Ovary (tissue), 9 donors: Measurements from ENCODE around the gene MCCD1. TPM values are rescaled to one million over a fixed set of nuclear protein-coding genes. Genes with fewer than 3 reads are reported as not detected.

Experiments used
- DNase-seq, 5 donors: peaks; one replicate each; pipeline ENCODE4 v3.0.0-alpha.2; 2019 to 2020
- H3K27ac ChIP-seq, 2 donors: fragments of 200-600 bp; one replicate each; pipeline versions ENCODE4 v1.5.1 to v1.8.0; 2019 to 2022
- H3K27me3 ChIP-seq: fragments of 200-600 bp; one replicate; pipeline ENCODE4 v1.8.0; 2022
- H3K36me3 ChIP-seq: fragments of 200-600 bp; sonication (generic); one replicate; pipeline ENCODE4 v1.5.1; 2019
- H3K4me1 ChIP-seq: one replicate; pipeline ENCODE4 v1.8.1; 2013; ENCODE audit warnings: mild to moderate bottlenecking, moderate library complexity; ENCODE audit not compliant: insufficient read depth
- H3K4me3 ChIP-seq: fragments of 200-600 bp; sonication (generic); one replicate; pipeline ENCODE4 v1.5.1; 2017
- H3K9me3 ChIP-seq, 2 donors: fragments of 200-600 bp in 1 of 2; sonication (generic) in 1 of 2; one replicate each; pipeline versions ENCODE4 v1.5.1 to v1.8.1; 2013 to 2019; ENCODE audit warnings: mild to moderate bottlenecking in 1 of 2, moderate library complexity in 1 of 2
- EP300 ChIP-seq: sonication (generic); formaldehyde crosslinking; IDR thresholded peaks from one replicate; pipeline ENCODE4 v1.6.1; 2017; ENCODE audit warnings: antibody characterized with exemption
- POLR2A ChIP-seq: fragments of 450-650 bp; IDR thresholded peaks from one replicate; pipeline ENCODE4 v1.6.1; 2017; ENCODE audit warnings: antibody characterized with exemption, mild to moderate bottlenecking, moderate library complexity
- WGBS, 3 donors: extraction: QIAGEN DNeasy Blood & Tissue Kit in 1 of 3; methylation state at CpG; one replicate each; pipeline versions ENCODE4 v1.1.5 to v1.1.7; 2013 to 2017; 5-methylcytosine and 5-hydroxymethylcytosine counted together
- intact Hi-C, 4 donors: fragments of 100-400 bp; cut with DNase I; formaldehyde crosslinking; loops; one replicate each; pipeline versions ENCODE4 v1.11.0 to v1.15.1; 2022 to 2023
- polyA plus RNA-seq, 2 donors: library from polyadenylated mRNA; stranded (reverse); fragments of 200-250 nt in 1 of 2; fragments of 350-450 nt in 1 of 2; fragmentation: Illumina TruSeq in 1 of 2; extraction: RNeasy Lipid Tissue Mini Kit (QIAGEN cat#74804) in 1 of 2; gene quantifications; one replicate each; pipeline ENCODE4 v1.2.3, GENCODE V29; 2013 to 2014
- total RNA-seq, 7 donors: library from RNA; depleted of rRNA in 2 of 7; stranded (reverse); fragments of >200 nt in 2 of 7; fragmentation: NEBNext Ultra II Directional in 3 of 7; extraction: Animal tissue kit (Norgen Biotek cat#: 25700) in 3 of 7; gene quantifications; one replicate each; pipeline versions ENCODE4 v1.1.0 to v1.2.4, GENCODE V29; 2016 to 2023
- TF ChIP-seq, protein P1 (sequence below), 3 donors: fragments of 450-650 bp in 2 of 3; fragments of 200-600 bp in 1 of 3; IDR thresholded peaks; one replicate each; pipeline versions ENCODE4 v1.5.1 to v1.8.0; 2016 to 2022; ENCODE audit warnings: antibody characterized with exemption in 3 of 3, mild to moderate bottlenecking in 1 of 3
- donor health status: DM: no; HTN: no; CAD: no; lungs with moderate emphysema.
- donor health status: DM: no; HTN: no; CAD: no.
- donor health status: Bipolar disorder and iron deficiency.
- donor health status: DM: yes; HTN: yes; CAD: no.
- donor health status: DM: no; HTN: no; CAD: no.
- donor health status: DM: yes; HTN: yes; CAD: no.

MCCD1 gene
- total and polyA plus RNA-seq, 9 donors = not detected

DNA sequence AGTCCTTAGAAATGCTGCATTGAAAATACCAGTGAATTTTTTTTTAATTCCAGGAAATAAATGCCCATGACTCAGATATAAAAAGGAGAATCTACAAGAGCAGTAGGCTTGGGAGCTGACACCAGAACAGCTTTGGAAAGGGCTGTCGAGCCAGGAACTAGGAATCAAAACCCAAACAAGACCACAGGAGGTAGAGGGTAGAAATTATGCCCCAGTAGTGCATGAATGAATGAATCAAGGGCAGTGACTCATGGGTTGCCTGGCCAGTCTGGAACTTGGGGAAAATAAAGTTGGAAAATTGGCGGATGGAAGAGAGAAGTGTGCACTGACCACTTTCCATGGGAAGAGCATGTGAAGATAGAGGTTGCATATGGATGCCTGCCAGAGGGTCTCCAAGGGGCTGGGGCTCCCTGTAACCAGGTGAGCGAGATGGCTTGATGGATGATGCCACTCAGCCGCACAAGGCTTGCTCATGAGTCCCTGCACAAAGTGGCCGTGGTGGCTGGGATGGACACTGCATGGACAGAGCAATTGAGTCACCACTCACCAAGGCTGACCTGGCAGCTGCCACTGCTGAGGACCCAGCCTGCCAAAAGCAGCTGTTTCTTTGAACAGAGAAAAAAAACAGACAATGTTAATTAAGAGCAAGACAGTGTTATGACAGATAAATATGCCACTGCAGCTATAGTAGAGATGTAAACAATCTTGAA, 15.2 kb upstream of the MCCD1 start:
- WGBS, 3 donors = 60 to 88% (median 73%) methylated on average over 4 to 5 of the region's 5 CpGs
- Histone ChIP-seq H3K27ac (no peak overlapping the region), H3K9me3 (no peaks in the 10 kb centered on the region), H3K4me1 (no peaks in the 10 kb centered on the region), H3K36me3 (no peaks in the 10 kb centered on the region), H3K27me3 (no peaks in the 10 kb centered on the region), H3K4me3 (no peak overlapping the region)
- intact Hi-C loops = no loop called here
- no peak for DNase-seq
- no peak for TF ChIP-seq EP300
- TF ChIP-seq POLR2A = no peak
- TF ChIP-seq, protein P1, sequence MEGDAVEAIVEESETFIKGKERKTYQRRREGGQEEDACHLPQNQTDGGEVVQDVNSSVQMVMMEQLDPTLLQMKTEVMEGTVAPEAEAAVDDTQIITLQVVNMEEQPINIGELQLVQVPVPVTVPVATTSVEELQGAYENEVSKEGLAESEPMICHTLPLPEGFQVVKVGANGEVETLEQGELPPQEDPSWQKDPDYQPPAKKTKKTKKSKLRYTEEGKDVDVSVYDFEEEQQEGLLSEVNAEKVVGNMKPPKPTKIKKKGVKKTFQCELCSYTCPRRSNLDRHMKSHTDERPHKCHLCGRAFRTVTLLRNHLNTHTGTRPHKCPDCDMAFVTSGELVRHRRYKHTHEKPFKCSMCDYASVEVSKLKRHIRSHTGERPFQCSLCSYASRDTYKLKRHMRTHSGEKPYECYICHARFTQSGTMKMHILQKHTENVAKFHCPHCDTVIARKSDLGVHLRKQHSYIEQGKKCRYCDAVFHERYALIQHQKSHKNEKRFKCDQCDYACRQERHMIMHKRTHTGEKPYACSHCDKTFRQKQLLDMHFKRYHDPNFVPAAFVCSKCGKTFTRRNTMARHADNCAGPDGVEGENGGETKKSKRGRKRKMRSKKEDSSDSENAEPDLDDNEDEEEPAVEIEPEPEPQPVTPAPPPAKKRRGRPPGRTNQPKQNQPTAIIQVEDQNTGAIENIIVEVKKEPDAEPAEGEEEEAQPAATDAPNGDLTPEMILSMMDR (IDR thresholded peaks at IDR 0.05) = no peak

DNA sequence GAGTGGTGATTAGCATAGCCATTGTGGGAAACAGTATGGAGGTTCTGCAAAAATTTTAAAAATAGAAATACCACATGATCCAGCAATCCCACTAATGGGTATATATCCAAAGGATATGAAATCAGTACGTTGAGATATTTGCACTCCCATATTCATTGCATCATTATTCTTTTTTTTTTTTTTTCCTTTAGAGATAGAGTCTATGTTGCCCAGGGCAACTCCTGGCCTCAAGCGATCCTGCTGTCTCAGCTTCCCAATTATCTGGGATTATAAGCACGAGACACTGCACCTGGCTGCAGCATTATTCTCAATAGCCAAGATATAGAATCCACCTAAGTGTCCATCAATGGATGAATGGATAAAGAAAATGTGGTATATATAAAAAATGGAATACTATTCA, 6.9 kb upstream of the MCCD1 start:
- WGBS, 3 donors = 78 to 82% (median 79%) methylated on average over 3 of the region's 3 CpGs
- no peak for TF ChIP-seq POLR2A
- DNase-seq = no peak

DNA sequence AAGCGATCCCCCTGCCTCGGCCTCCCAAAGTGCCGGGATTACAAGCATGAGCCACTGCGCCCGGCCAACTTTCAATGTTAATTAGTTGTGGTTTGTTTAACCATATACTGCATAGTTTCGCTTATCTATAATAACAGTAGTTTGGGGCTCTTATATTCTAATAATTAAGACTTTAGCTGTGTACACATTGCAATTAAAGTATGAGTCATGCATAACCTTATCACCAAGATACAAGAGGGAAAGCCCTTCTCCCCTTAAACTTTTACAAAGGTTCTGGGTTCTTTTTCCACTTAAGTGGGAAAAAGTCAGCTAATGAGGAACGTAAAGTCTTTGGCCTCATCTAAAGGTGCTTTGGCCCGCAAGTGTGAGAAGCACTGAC, 3.2 kb upstream of the MCCD1 start:
- TF ChIP-seq EP300 = no peak
- TF ChIP-seq, protein P1 (IDR thresholded peaks at IDR 0.05) = no peak
- no peak for TF ChIP-seq POLR2A
- 58 to 62% (median 58%) methylated on average over 8 of the region's 8 CpGs for WGBS, 3 donors
- no peak for DNase-seq
- Histone ChIP-seq H3K27me3 (no peaks in the 10 kb centered on the region), H3K9me3 (no peaks in the 10 kb centered on the region), H3K27ac (no peak overlapping the region), H3K36me3 (no peaks in the 10 kb centered on the region), H3K4me1 (peaks cover 3% of the 10 kb centered on the region), H3K4me3 (no peak overlapping the region)
- intact Hi-C loops = no loop called here

More for the DNA sequence above, 6.9 kb upstream of the MCCD1 start:
- no peak overlapping the region for H3K27ac ChIP-seq
- no peaks in the 10 kb centered on the region for H3K36me3 ChIP-seq
- no peak overlapping the region for H3K4me3 ChIP-seq
- intact Hi-C loops = no loop called here
- no peaks in the 10 kb centered on the region for H3K4me1 ChIP-seq
- no peaks in the 10 kb centered on the region for H3K27me3 ChIP-seq
- H3K9me3 ChIP-seq = no peaks in the 10 kb centered on the region

DNA sequence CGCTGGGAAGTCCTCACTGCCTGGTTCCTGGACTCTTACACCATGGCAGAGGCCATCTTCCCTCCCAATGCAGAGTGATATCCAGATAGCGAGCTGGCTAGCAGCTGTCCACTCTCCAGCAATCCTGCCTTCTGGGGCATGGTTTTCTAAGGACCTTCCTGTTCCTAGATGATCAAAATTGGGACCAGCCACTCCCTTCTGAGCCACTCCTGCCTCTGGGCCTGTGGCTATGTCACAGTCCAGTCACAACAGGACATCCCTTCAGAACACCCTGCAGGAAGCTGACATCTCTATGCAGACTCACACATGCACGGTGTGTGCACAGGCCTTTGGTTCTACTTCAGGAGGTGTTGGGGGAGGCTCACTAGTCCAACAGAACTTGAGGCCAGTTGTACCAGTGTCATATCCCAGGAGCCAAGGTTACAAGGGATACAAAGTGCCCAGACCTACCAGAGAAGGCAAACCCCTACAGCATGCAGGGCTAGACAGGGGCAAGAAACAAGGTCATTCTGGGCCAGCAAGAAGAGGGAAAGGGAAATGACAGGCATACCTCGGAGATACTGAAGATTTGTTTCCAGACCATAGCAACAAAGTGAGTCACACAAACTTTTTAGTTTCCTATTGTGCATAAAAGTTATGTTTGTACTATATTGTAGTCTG, 2.7 kb upstream of the MCCD1 start:
- no peak for DNase-seq
- H3K9me3 ChIP-seq = no peaks in the 10 kb centered on the region
- WGBS, 3 donors = 46 to 65% (median 58%) methylated on average over 4 of the region's 4 CpGs
- no peaks in the 10 kb centered on the region for H3K27me3 ChIP-seq
- TF ChIP-seq, protein P1 (IDR thresholded peaks at IDR 0.05) = no peak
- TF ChIP-seq EP300 (no peak), POLR2A (no peak)
- H3K4me3 ChIP-seq = no peak overlapping the region
- no peak overlapping the region for H3K27ac ChIP-seq
- H3K36me3 ChIP-seq = no peaks in the 10 kb centered on the region
- intact Hi-C loops = no loop called here
- H3K4me1 ChIP-seq = peaks cover 3% of the 10 kb centered on the region

DNA sequence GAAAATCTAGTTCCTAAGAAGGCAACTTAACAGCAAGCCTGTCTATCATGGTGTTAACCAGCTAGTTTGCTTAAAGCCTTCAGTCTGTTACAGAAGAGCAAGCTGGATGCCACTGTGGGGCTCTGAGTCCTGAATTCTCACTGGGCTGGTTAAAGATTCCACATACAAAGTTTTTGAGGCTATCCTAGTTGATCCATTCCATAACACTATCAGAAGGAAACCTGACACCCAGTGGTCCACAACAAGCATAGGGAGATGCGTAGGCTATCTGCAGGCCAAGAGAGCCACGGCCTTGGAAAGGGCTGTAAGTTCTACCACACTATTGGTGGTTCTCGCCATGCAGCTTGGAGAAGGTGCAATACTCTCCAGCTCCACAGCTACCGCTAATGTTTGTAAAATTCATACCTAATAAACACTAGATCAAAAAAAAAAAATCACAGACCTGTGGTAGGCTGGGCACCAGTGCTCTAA, 420 bp upstream of the MCCD1 start:
- intact Hi-C loops = no loop called here
- no peaks in the 10 kb centered on the region for H3K9me3 ChIP-seq
- no peak overlapping the region for H3K4me3 ChIP-seq
- no peaks in the 10 kb centered on the region for H3K36me3 ChIP-seq
- no peak overlapping the region for H3K27ac ChIP-seq
- H3K27me3 ChIP-seq = no peaks in the 10 kb centered on the region
- 40 to 78% (median 50%) methylated on average over 4 of the region's 4 CpGs for WGBS, 3 donors
- TF ChIP-seq, protein P1 (IDR thresholded peaks at IDR 0.05) = no peak
- no peak for TF ChIP-seq EP300
- no peak for TF ChIP-seq POLR2A
- no peak for DNase-seq
- peaks cover 3% of the 10 kb centered on the region for H3K4me1 ChIP-seq
